Loucy (cell line): ENCODE data around the gene ZNF782.

Experiments used
- EZH2phosphoT487 ChIP-seq: fragments of 200-600 bp; IDR thresholded peaks from 2 replicates; pipeline ENCODE4 v1.6.1; 2018; ENCODE audit warnings: antibody characterized with exemption, mild to moderate bottlenecking, moderate library complexity, borderline replicate concordance
- TF ChIP-seq, protein P1 (sequence below): fragments of 200-600 bp; sonication (generic); conservative IDR thresholded peaks from 2 replicates; pipeline ENCODE4 v1.5.1; 2014; ENCODE audit warnings: mild to moderate bottlenecking, antibody characterized with exemption, low read length

GRCh38 chr9:96859461-96860198 lies 5.3 kb upstream of the ZNF782 start:
- TF ChIP-seq, protein P1, sequence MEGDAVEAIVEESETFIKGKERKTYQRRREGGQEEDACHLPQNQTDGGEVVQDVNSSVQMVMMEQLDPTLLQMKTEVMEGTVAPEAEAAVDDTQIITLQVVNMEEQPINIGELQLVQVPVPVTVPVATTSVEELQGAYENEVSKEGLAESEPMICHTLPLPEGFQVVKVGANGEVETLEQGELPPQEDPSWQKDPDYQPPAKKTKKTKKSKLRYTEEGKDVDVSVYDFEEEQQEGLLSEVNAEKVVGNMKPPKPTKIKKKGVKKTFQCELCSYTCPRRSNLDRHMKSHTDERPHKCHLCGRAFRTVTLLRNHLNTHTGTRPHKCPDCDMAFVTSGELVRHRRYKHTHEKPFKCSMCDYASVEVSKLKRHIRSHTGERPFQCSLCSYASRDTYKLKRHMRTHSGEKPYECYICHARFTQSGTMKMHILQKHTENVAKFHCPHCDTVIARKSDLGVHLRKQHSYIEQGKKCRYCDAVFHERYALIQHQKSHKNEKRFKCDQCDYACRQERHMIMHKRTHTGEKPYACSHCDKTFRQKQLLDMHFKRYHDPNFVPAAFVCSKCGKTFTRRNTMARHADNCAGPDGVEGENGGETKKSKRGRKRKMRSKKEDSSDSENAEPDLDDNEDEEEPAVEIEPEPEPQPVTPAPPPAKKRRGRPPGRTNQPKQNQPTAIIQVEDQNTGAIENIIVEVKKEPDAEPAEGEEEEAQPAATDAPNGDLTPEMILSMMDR, result no peak
- no peak for TF ChIP-seq EZH2phosphoT487
